GM13977 (cell line): ENCODE measurements around the gene NT5DC2.

Source experiments
- DNase-seq: peaks from one replicate; pipeline ENCODE4 v3.0.0; 2012; ENCODE audit warnings: low spot score
- CTCF ChIP-seq: IDR thresholded peaks from 2 replicates; pipeline ENCODE4 v1.5.1; 2012; ENCODE audit warnings: mild to moderate bottlenecking, control low read depth; ENCODE audit not compliant: insufficient read depth; ENCODE audit errors: extremely low read depth, missing control alignments
- in situ Hi-C: fragments of 300-500 bp; cut with MboI; formaldehyde crosslinking; loops from one replicate; pipeline ENCODE4 v1.12.0; 2022; ENCODE audit warnings: low sequenced_read_pairs, low pct_unique_long_range_greater_than_20kb, mixed read lengths, inconsistent platforms; ENCODE audit not compliant: unreplicated experiment

NT5DC2 gene

GRCh38 chr3:52511509-52511908 is 22.1 kb downstream of the NT5DC2 start:
- no peak for DNase-seq
- in situ Hi-C loops: no loop called here
- TF ChIP-seq CTCF: no peak

GRCh38 chr3:52509753-52510328 is 23.8 kb downstream of the NT5DC2 start:
- no peak for DNase-seq
- in situ Hi-C loops: no loop called here
- no peak for TF ChIP-seq CTCF

- DNase-seq: no peak
- no peak for TF ChIP-seq CTCF
Measured at GRCh38 chr3:52507359-52507758, 26.3 kb downstream of the NT5DC2 start.

GRCh38 chr3:52506266-52506966 is 27.2 kb downstream of the NT5DC2 start:
- in situ Hi-C loops: no loop called here
- DNase-seq: no peak
- TF ChIP-seq CTCF: no peak

More at GRCh38 chr3:52507359-52507758, 26.3 kb downstream of the NT5DC2 start:
- in situ Hi-C loops: no loop called here

DNA sequence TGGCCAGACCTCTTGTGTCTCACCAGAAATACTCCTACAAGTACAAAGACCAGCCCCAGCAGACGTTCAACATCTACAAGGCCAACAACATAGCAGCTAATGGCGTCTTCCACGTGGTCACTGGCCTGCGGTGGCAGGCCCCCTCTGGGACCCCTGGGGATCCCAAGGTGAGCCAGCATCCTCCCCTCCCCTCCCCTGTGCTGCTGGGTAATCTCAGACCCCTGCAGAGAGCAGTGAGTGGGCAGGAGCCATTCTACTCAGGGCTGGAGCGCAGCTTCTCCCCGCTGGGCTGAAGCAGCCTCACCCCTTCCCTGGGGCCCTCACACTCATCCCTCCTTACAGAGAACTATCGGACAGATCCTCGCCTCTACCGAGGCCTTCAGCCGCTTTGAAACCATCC is 28.7 kb downstream of the NT5DC2 start:
- in situ Hi-C loops: no loop called here
- no peak for DNase-seq
- TF ChIP-seq CTCF: no peak

DNA sequence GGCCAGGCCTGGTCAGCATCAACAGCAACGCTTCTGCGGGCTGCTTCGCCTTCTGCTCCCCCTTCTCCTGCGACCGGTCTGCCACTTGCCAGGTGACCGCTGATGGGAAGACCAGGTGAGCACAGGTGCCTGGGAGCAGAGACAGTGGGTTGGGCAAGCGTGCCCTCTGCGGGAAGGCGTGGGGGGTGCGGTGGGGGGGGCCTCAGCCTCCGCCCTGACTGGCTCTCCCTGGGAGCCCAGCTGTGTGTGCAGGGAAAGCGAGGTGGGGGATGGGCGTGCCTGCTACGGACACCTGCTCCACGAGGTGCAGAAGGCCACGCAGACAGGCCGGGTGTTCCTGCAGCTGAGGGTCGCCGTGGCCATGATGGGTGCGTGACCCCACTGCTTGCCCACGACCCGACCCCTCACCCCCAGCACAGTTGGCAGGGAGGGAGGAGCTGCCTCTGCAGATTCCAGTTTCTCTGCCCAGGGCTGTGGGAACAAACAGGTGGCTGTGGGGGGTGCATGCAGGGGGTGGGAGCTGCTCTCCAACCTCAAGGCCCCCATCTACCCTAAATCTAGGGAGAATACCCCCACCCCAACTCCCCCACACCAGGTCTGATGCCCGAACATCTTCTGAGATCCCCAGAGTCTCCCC is 29.8 kb downstream of the NT5DC2 start:
- DNase-seq: no peak
- TF ChIP-seq CTCF: no peak
- in situ Hi-C loops: no loop called here
